ENCODE results near the gene AIFM3. TPM values are rescaled to one million over a fixed set of nuclear protein-coding genes. Genes with fewer than 3 reads are reported as not detected.

AIFM3 gene, protein sequence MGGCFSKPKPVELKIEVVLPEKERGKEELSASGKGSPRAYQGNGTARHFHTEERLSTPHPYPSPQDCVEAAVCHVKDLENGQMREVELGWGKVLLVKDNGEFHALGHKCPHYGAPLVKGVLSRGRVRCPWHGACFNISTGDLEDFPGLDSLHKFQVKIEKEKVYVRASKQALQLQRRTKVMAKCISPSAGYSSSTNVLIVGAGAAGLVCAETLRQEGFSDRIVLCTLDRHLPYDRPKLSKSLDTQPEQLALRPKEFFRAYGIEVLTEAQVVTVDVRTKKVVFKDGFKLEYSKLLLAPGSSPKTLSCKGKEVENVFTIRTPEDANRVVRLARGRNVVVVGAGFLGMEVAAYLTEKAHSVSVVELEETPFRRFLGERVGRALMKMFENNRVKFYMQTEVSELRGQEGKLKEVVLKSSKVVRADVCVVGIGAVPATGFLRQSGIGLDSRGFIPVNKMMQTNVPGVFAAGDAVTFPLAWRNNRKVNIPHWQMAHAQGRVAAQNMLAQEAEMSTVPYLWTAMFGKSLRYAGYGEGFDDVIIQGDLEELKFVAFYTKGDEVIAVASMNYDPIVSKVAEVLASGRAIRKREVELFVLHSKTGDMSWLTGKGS
- total RNA-seq = not detected in 2 replicates
- polyA plus RNA-seq = 0.11 and 0.15 TPM in 2 replicates
- 0.08 TPM in 2 replicates for polyA plus RNA-seq (2011; cell fraction: cytosol; rRNA removed)
- 0.49 and 0.70 TPM in 2 replicates for polyA plus RNA-seq (2011; cell fraction: nucleus; rRNA removed)
- polyA plus RNA-seq (2012) = 0.32 and 0.42 TPM in 2 replicates
- polyA minus RNA-seq = not detected in 2 replicates
- polyA minus RNA-seq (2011; cell fraction: cytosol; rRNA and poly(A)+ RNA removed) = not detected
- not detected in 2 replicates for polyA minus RNA-seq (2011; cell fraction: nucleus; rRNA and poly(A)+ RNA removed)
- Bru-seq, nascent RNA = not detected
- percentile 8 among the genes with signal in this experiment for BruChase-seq, experiment 1, labeled RNA remaining after a 6-hour chase
- BruChase-seq, experiment 2, labeled RNA remaining after a 2-hour chase = not detected
- long read RNA-seq = 0 reads

DNA sequence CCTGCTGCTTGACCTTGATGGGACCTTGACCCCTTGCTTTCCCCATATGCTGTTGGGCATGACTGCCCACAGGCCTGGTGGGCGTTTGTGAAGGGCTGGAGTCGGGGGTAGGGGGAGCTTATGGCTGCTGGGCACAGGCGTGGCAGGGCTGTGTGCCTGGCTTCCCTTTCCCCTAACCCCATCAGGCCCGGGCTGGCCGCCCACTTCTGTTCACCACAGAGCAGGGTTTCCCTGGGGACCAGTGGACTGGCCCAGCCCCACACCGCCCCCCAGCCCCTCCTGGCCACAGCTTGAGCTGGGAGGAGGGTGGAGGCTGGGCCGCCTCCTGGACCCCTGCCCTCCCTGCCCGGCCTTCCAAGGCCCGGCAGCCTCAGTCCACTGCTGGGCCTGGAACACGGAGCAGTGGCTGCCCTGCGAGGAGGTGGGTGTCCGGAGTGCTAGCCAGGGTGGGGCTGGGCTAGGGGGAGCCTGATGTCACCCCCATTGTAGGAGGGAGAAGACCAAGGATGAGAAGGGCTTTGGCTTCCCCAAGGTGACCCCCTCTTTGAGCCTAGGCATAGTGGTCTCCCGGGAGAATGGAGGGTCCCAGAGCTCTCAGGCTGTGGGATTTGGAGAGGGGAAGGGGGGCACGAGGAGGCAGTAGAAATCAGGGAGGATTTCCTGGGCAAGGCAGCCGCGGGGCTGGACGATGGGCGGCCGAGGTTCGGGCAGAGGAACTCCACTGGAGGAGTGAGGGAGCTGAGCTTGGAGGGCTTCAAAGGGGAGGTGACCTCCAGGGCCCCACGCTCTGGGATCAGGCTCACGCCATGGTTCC is at the start of gene AIFM3:
Gene AIFM3, plus strand, starts transcription at position 373 of the 814 bp plus-strand sequence. CDS start 690 bp downstream, outside the sequence.
- POLR2A ChIA-PET = no interaction called here
- TF ChIP-seq FOS (IDR thresholded peaks at IDR 0.05; ENCODE audit: borderline replicate concordance, insufficient read depth, low read length) = no peak
- no peak for TF ChIP-seq GATA2 (IDR thresholded peaks at IDR 0.05; ENCODE audit: insufficient read depth, insufficient read length, low read depth, low read length)
- TF ChIP-seq, protein P1, sequence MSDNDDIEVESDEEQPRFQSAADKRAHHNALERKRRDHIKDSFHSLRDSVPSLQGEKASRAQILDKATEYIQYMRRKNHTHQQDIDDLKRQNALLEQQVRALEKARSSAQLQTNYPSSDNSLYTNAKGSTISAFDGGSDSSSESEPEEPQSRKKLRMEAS (IDR thresholded peaks at IDR 0.05; ENCODE audit: insufficient read depth, insufficient read length) = no peak
- no peak for TF ChIP-seq JUN (IDR thresholded peaks at IDR 0.05; ENCODE audit: borderline replicate concordance, insufficient read depth, insufficient read length, low read depth)
- TF ChIP-seq, protein P2, sequence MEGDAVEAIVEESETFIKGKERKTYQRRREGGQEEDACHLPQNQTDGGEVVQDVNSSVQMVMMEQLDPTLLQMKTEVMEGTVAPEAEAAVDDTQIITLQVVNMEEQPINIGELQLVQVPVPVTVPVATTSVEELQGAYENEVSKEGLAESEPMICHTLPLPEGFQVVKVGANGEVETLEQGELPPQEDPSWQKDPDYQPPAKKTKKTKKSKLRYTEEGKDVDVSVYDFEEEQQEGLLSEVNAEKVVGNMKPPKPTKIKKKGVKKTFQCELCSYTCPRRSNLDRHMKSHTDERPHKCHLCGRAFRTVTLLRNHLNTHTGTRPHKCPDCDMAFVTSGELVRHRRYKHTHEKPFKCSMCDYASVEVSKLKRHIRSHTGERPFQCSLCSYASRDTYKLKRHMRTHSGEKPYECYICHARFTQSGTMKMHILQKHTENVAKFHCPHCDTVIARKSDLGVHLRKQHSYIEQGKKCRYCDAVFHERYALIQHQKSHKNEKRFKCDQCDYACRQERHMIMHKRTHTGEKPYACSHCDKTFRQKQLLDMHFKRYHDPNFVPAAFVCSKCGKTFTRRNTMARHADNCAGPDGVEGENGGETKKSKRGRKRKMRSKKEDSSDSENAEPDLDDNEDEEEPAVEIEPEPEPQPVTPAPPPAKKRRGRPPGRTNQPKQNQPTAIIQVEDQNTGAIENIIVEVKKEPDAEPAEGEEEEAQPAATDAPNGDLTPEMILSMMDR (IDR thresholded peaks at IDR 0.05; ENCODE audit: extremely low read depth in 1 of 2, insufficient read depth in 1 of 2, low read depth in 1 of 2, low read length in 2 of 2) = no peak
- no peak for TF ChIP-seq MYC (IDR thresholded peaks at IDR 0.05; ENCODE audit: low read depth, low read length)
- TF ChIP-seq EZH2 (IDR thresholded peaks at IDR 0.05; ENCODE audit: borderline replicate concordance, low read depth, low read length, severe bottlenecking) = no peak
- no peak for TF ChIP-seq POLR2AphosphoS5 (IDR thresholded peaks at IDR 0.05; ENCODE audit: insufficient read depth, low read depth, low read length)
- TF ChIP-seq POLR2A (IDR thresholded peaks at IDR 0.05; ENCODE audit: low read depth, low read length) = no peak

More for the DNA sequence above, at the start of gene AIFM3:
- dilution Hi-C loops (cut with MboI; ENCODE audit: extremely low pct_ligation_motif_present, low sequenced_read_pairs) = no loop called here
- BruUV-seq (replicated peaks) = no TSS peak
- H3K27me3 ChIP-seq (ENCODE audit: control insufficient read depth in 2 of 2, insufficient read depth in 2 of 2, low read length in 2 of 2) = peaks cover 4 to 18% of the 10 kb centered on the region in 2 experiments
- no peaks in the 10 kb centered on the region for H3K4me1 ChIP-seq (ENCODE audit: control insufficient read depth, extremely low read depth, insufficient read depth, low read length)
- FAIRE-seq (no peak), DNase-seq (ENCODE audit: low read depth, low spot score) (no peak)
- H3K4me2 ChIP-seq (ENCODE audit: insufficient read depth, low read length) = no peak within 1 kb of the TSS
- no peak within 1 kb of the TSS for H3K4me3 ChIP-seq (replicated peaks in 1 of 3; ENCODE audit: insufficient read depth in 1 of 3, low read depth in 1 of 3, low read length in 3 of 3)
- H3K27ac ChIP-seq (ENCODE audit: insufficient read depth, low read depth, low read length) = no peak within 1 kb of the TSS
- H3K79me2 ChIP-seq (ENCODE audit: control insufficient read depth, insufficient read depth, low read length) = no peaks in the 10 kb centered on the region
- no peaks in the 10 kb centered on the region for H3K36me3 ChIP-seq (ENCODE audit: control insufficient read depth in 2 of 2, extremely low read depth in 1 of 2, insufficient read depth in 2 of 2, low read length in 2 of 2)
- H2AFZ ChIP-seq (ENCODE audit: low read depth, low read length) = no peak within 1 kb of the TSS
- intact Hi-C loops (cut with micrococcal nuclease) = no loop called here
- H3K9me1 ChIP-seq (replicated peaks; ENCODE audit: control insufficient read depth, extremely low read depth, insufficient read depth, low read length) = no peaks in the 10 kb centered on the region
- H3K9me3 ChIP-seq (replicated peaks; ENCODE audit: control insufficient read depth, insufficient read depth, low read length) = no peaks in the 10 kb centered on the region
- no peak within 1 kb of the TSS for H3K9ac ChIP-seq (replicated peaks; ENCODE audit: extremely low read depth, insufficient read depth, low read length)
- no peaks in the 10 kb centered on the region for H4K20me1 ChIP-seq (replicated peaks; ENCODE audit: control insufficient read depth, extremely low read depth, insufficient read depth, low read length)
- CTCF ChIA-PET = interaction anchor here (0.6 to 2.1 kb wide), 3 partner anchors 10 to 81 kb away, joined by 3 to 6 read pairs (median 4); no protein-coding TSS in a partner anchor

All from endothelial cell of umbilical vein (primary cell).